ENCODE measurements around the gene PKLR. TPM values are rescaled to one million over a fixed set of nuclear protein-coding genes. Genes with fewer than 3 reads are reported as not detected.

Gene PKLR
- polyA plus RNA-seq, 1 donor from 2014 or later: not detected

GRCh38 chr1:155300553-155301329, 497 bp downstream of the PKLR start:
- Histone ChIP-seq H3K4me3 (ENCODE audit: low read length) (no peak overlapping the region), H3K36me3 (ENCODE audit: insufficient read depth, low read length) (no peaks in the 10 kb centered on the region), H2AFZ (ENCODE audit: low read depth, low read length) (no peak overlapping the region), H3F3A (ENCODE audit: insufficient read depth, low read length, poor library complexity, severe bottlenecking) (no peaks in the 10 kb centered on the region), H3K9me3 (ENCODE audit: low read length) (no peaks in the 10 kb centered on the region), H3K79me2 (replicated peaks; ENCODE audit: insufficient read depth, low read length) (no peaks in the 10 kb centered on the region), H3K9ac (ENCODE audit: low read length) (no peak overlapping the region), H3K27ac (ENCODE audit: low read length) (no peak overlapping the region), H3K27me3 (ENCODE audit: insufficient read depth, low read depth, low read length) (peaks cover 5% of the 10 kb centered on the region), H3K9me2 (ENCODE audit: insufficient read depth, low read length) (no peaks in the 10 kb centered on the region), H3K4me2 (ENCODE audit: low read length) (no peak overlapping the region), H4K20me1 (ENCODE audit: insufficient read depth) (no peaks in the 10 kb centered on the region)
- TF ChIP-seq MXI1 (conservative IDR thresholded peaks at IDR 0.05; ENCODE audit: poor library complexity, severe bottlenecking) (no peak), EZH2 (IDR thresholded peaks at IDR 0.05; ENCODE audit: borderline replicate concordance, insufficient read depth, low read length, poor library complexity, severe bottlenecking) (no peak), EP300 (conservative IDR thresholded peaks at IDR 0.05; ENCODE audit: poor library complexity, severe bottlenecking) (no peak), TAF1 (IDR thresholded peaks at IDR 0.05; ENCODE audit: low read depth) (no peak), POLR2AphosphoS5 (IDR thresholded peaks at IDR 0.05) (no peak), SMC3 (conservative IDR thresholded peaks at IDR 0.05; ENCODE audit: poor library complexity) (no peak), RAD21 (conservative IDR thresholded peaks at IDR 0.05) (no peak), CTCF (IDR thresholded peaks at IDR 0.05; ENCODE audit: poor library complexity, severe bottlenecking) (no peak)
- TF ChIP-seq, protein P1, sequence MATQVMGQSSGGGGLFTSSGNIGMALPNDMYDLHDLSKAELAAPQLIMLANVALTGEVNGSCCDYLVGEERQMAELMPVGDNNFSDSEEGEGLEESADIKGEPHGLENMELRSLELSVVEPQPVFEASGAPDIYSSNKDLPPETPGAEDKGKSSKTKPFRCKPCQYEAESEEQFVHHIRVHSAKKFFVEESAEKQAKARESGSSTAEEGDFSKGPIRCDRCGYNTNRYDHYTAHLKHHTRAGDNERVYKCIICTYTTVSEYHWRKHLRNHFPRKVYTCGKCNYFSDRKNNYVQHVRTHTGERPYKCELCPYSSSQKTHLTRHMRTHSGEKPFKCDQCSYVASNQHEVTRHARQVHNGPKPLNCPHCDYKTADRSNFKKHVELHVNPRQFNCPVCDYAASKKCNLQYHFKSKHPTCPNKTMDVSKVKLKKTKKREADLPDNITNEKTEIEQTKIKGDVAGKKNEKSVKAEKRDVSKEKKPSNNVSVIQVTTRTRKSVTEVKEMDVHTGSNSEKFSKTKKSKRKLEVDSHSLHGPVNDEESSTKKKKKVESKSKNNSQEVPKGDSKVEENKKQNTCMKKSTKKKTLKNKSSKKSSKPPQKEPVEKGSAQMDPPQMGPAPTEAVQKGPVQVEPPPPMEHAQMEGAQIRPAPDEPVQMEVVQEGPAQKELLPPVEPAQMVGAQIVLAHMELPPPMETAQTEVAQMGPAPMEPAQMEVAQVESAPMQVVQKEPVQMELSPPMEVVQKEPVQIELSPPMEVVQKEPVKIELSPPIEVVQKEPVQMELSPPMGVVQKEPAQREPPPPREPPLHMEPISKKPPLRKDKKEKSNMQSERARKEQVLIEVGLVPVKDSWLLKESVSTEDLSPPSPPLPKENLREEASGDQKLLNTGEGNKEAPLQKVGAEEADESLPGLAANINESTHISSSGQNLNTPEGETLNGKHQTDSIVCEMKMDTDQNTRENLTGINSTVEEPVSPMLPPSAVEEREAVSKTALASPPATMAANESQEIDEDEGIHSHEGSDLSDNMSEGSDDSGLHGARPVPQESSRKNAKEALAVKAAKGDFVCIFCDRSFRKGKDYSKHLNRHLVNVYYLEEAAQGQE (IDR thresholded peaks at IDR 0.05; ENCODE audit: borderline replicate concordance): no peak

- no peaks in the 10 kb centered on the region for H3K36me3 ChIP-seq (ENCODE audit: insufficient read depth, low read length)
- no peak for TF ChIP-seq POLR2AphosphoS5 (IDR thresholded peaks at IDR 0.05)
- no peak for TF ChIP-seq SMC3 (conservative IDR thresholded peaks at IDR 0.05; ENCODE audit: poor library complexity)
- no peak for TF ChIP-seq TAF1 (IDR thresholded peaks at IDR 0.05; ENCODE audit: low read depth)
- no peak for TF ChIP-seq MXI1 (conservative IDR thresholded peaks at IDR 0.05; ENCODE audit: poor library complexity, severe bottlenecking)
- no peak for TF ChIP-seq CTCF (IDR thresholded peaks at IDR 0.05; ENCODE audit: poor library complexity, severe bottlenecking)
- TF ChIP-seq EP300 (conservative IDR thresholded peaks at IDR 0.05; ENCODE audit: poor library complexity, severe bottlenecking): no peak
- TF ChIP-seq EZH2 (IDR thresholded peaks at IDR 0.05; ENCODE audit: borderline replicate concordance, insufficient read depth, low read length, poor library complexity, severe bottlenecking): no peak
- TF ChIP-seq RAD21 (conservative IDR thresholded peaks at IDR 0.05): no peak
- TF ChIP-seq, protein P1 (IDR thresholded peaks at IDR 0.05; ENCODE audit: borderline replicate concordance): no peak
- H3F3A ChIP-seq (ENCODE audit: insufficient read depth, low read length, poor library complexity, severe bottlenecking): no peaks in the 10 kb centered on the region
- H2AFZ ChIP-seq (ENCODE audit: low read depth, low read length): no peak overlapping the region
- no peak overlapping the region for H3K27ac ChIP-seq (ENCODE audit: low read length)
- H3K4me3 ChIP-seq (ENCODE audit: low read length): no peak overlapping the region
- H3K27me3 ChIP-seq (ENCODE audit: insufficient read depth, low read depth, low read length): peaks cover 12% of the 10 kb centered on the region
- H3K9me3 ChIP-seq (ENCODE audit: low read length): no peaks in the 10 kb centered on the region
- no peak overlapping the region for H3K4me2 ChIP-seq (ENCODE audit: low read length)
- no peaks in the 10 kb centered on the region for H3K9me2 ChIP-seq (ENCODE audit: insufficient read depth, low read length)
- H3K79me2 ChIP-seq (replicated peaks; ENCODE audit: insufficient read depth, low read length): no peaks in the 10 kb centered on the region
- H4K20me1 ChIP-seq (ENCODE audit: insufficient read depth): no peaks in the 10 kb centered on the region
- no peak overlapping the region for H3K9ac ChIP-seq (ENCODE audit: low read length)
Measured at GRCh38 chr1:155300024-155300423, 1.2 kb downstream of the PKLR start.

Measured in neural cell (in vitro differentiated cells).